Neuronal stem cell (in vitro differentiated cells): ENCODE results near the gene SLC12A9. TPM values are rescaled to one million over a fixed set of nuclear protein-coding genes. Genes with fewer than 3 reads are reported as not detected.

Source experiments
- DNase-seq: peaks from one replicate; pipeline ENCODE4 v3.0.0-alpha.2; 2013; ENCODE audit warnings: low spot score
- H2AFZ ChIP-seq: one replicate; pipeline ENCODE4 v1.6.1; 2013; ENCODE audit warnings: mild to moderate bottlenecking, low read length, inconsistent platforms
- H2AK5ac ChIP-seq: 2 replicates; pipeline ENCODE4 v1.6.1; 2013; ENCODE audit warnings: low read depth, mild to moderate bottlenecking, inconsistent platforms, low read length, moderate library complexity, mixed read lengths
- H2BK120ac ChIP-seq: 2 replicates; pipeline ENCODE4 v1.6.1; 2013; ENCODE audit warnings: low read depth, mild to moderate bottlenecking, inconsistent platforms, low read length, moderate library complexity, mixed read lengths
- H2BK12ac ChIP-seq: one replicate; pipeline ENCODE4 v1.6.1; 2013; ENCODE audit warnings: low read length, inconsistent platforms
- H2BK15ac ChIP-seq: 2 replicates; pipeline ENCODE4 v1.6.1; 2013; ENCODE audit warnings: mild to moderate bottlenecking, low read length, inconsistent platforms, mixed read lengths
- H2BK5ac ChIP-seq: one replicate; pipeline ENCODE4 v1.6.1; 2013; ENCODE audit warnings: inconsistent platforms, mild to moderate bottlenecking, low read length, moderate library complexity
- H3K14ac ChIP-seq: one replicate; pipeline ENCODE4 v1.6.1; 2013; ENCODE audit warnings: low read length, inconsistent platforms
- H3K18ac ChIP-seq: 2 replicates; pipeline ENCODE4 v1.6.1; 2013; ENCODE audit warnings: low read length, inconsistent platforms
- H3K23ac ChIP-seq: 2 replicates; pipeline ENCODE4 v1.6.1; 2013; ENCODE audit warnings: low read depth, mild to moderate bottlenecking, mixed read lengths, low read length, inconsistent platforms; ENCODE audit not compliant: poor library complexity
- H3K27ac ChIP-seq: replicated peaks from 3 replicates; pipeline ENCODE4 v1.5.1; 2013; ENCODE audit warnings: low read length, inconsistent platforms
- H3K27me3 ChIP-seq, 3 experiments: 2 replicates each; pipeline ENCODE4 v1.6.1; 2013; ENCODE audit warnings: low read length in 3 of 3, mild to moderate bottlenecking in 2 of 3, inconsistent platforms in 1 of 3, low read depth in 1 of 3, mixed read lengths in 1 of 3, moderate library complexity in 1 of 3; ENCODE audit not compliant: control insufficient read depth in 3 of 3, insufficient read depth in 3 of 3
- H3K36me3 ChIP-seq, 2 donors: replicated peaks in 1 of 2; 2 replicates each; pipeline ENCODE4 v1.6.1; 2013; ENCODE audit warnings: low read length in 2 of 2; ENCODE audit not compliant: control insufficient read depth in 2 of 2, insufficient read depth in 2 of 2
- H3K4ac ChIP-seq: 2 replicates; pipeline ENCODE4 v1.6.1; 2013; ENCODE audit warnings: inconsistent platforms, mild to moderate bottlenecking, low read length, moderate library complexity
- H3K4me1 ChIP-seq, 2 donors: 1 replicate in 1 of 2; 2 replicates in 1 of 2; pipeline ENCODE4 v1.6.1; 2013; ENCODE audit warnings: low read length in 2 of 2, low read depth in 1 of 2; ENCODE audit not compliant: control insufficient read depth in 2 of 2, insufficient read depth in 1 of 2
- H3K4me2 ChIP-seq: one replicate; pipeline ENCODE4 v1.6.1; 2013; ENCODE audit warnings: mild to moderate bottlenecking, low read length, inconsistent platforms; ENCODE audit not compliant: insufficient read depth, poor library complexity, severe bottlenecking
- H3K4me3 ChIP-seq, 2 donors: 2 replicates each; pipeline ENCODE4 v1.5.1; 2013; ENCODE audit warnings: low read length in 2 of 2, mild to moderate bottlenecking in 2 of 2, inconsistent platforms in 1 of 2, moderate library complexity in 1 of 2
- H3K79me1 ChIP-seq: one replicate; pipeline ENCODE4 v1.6.1; 2013; ENCODE audit warnings: low read depth, mild to moderate bottlenecking, inconsistent platforms, low read length, moderate library complexity
- H3K9ac ChIP-seq: one replicate; pipeline ENCODE4 v1.6.1; 2013; ENCODE audit warnings: mild to moderate bottlenecking, low read depth, low read length, inconsistent platforms; ENCODE audit not compliant: poor library complexity
- H3K9me3 ChIP-seq, 2 donors: replicated peaks in 1 of 2; 2 replicates each; pipeline versions ENCODE3 to v1.6.1; 2013; ENCODE audit warnings: low read length in 2 of 2, mild to moderate bottlenecking in 2 of 2, inconsistent platforms in 1 of 2, low read depth in 1 of 2, mixed read lengths in 1 of 2, moderate library complexity in 1 of 2; ENCODE audit not compliant: control insufficient read depth in 2 of 2, insufficient read depth in 1 of 2
- H4K8ac ChIP-seq: one replicate; pipeline ENCODE4 v1.6.1; 2013; ENCODE audit warnings: low read depth, mild to moderate bottlenecking, inconsistent platforms, low read length, moderate library complexity
- H4K91ac ChIP-seq: one replicate; pipeline ENCODE4 v1.6.1; 2013; ENCODE audit warnings: low read length, low read depth, mild to moderate bottlenecking, inconsistent platforms; ENCODE audit not compliant: poor library complexity
- WGBS, 2 donors: extraction: QIAGEN DNeasy Blood & Tissue Kit; methylation state at CpG; one replicate each; pipeline ENCODE4 v1.1.7; 2013; ENCODE audit warnings: missing lambda C conversion rate in 2 of 2, mixed read lengths in 1 of 2; ENCODE audit not compliant: insufficient read length in 2 of 2, insufficient replicate concordance in 1 of 2; ENCODE audit errors: extremely low coverage in 2 of 2; 5-methylcytosine and 5-hydroxymethylcytosine counted together
- small RNA-seq: library from polyadenylated mRNA; stranded (forward); fragments of <200 nt; extraction: miRNeasy Mini kit (QIAGEN cat#:217004); gene quantifications from one replicate; pipeline ENCODE3, GENCODE V24; 2013; ENCODE audit not compliant: insufficient read depth

Gene SLC12A9

DNA sequence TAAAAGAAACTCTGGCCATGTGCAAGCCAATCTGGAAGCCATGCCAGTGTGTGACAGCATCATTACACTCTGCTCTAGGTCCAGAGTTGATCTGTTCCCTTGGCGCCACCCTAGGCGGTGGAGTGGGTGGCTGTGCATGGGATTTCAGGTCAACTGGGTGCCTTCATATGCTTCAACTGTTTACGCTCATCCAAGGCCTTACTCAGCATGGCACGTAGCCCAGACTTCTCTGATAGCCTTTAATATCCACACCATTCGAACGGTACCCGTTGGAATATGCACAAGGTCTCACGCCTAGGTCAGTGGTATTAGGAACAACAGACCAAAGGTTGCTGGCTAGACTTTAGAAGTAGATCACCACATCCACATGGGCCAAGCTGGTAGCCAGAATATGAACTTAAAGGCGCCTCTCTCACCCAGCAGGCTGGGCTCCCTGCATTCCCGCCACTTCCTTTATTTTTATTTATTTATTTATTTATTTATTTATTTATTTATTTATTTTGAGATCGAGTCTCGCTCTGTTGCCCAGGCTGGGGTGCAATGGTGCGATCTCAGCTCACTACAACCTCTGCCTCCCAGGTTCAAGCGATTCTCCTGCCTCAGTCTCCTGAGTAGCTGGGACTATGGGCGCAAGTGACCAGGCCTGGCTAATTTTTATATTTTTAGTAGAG, 61.8 kb downstream of the SLC12A9 start:
- no peak overlapping the region for H2AFZ ChIP-seq
- no peak overlapping the region for H2BK5ac ChIP-seq
- no peak for DNase-seq
- no peak overlapping the region for H3K9ac ChIP-seq
- no peaks in the 10 kb centered on the region for H3K36me3 ChIP-seq
- no peak overlapping the region for H2BK120ac ChIP-seq
- no peak overlapping the region for H3K4me3 ChIP-seq
- H3K27ac ChIP-seq = no peak overlapping the region
- no peak overlapping the region for H3K23ac ChIP-seq
- no peak overlapping the region for H2BK12ac ChIP-seq
- H2BK15ac ChIP-seq = no peak overlapping the region
- no peak overlapping the region for H3K14ac ChIP-seq
- H3K9me3 ChIP-seq = no peaks in the 10 kb centered on the region
- H3K18ac ChIP-seq = no peak overlapping the region
- H4K8ac ChIP-seq = no peak overlapping the region
- no peak overlapping the region for H3K4ac ChIP-seq
- no peaks in the 10 kb centered on the region for H3K27me3 ChIP-seq
- no peak overlapping the region for H2AK5ac ChIP-seq
- H3K4me2 ChIP-seq = no peak overlapping the region
- WGBS, 2 donors = no CpG with 5 or more reads among the region's 15 CpGs
- H3K79me1 ChIP-seq = no peaks in the 10 kb centered on the region
- no peak overlapping the region for H4K91ac ChIP-seq
- H3K4me1 ChIP-seq = no peaks in the 10 kb centered on the region

DNA sequence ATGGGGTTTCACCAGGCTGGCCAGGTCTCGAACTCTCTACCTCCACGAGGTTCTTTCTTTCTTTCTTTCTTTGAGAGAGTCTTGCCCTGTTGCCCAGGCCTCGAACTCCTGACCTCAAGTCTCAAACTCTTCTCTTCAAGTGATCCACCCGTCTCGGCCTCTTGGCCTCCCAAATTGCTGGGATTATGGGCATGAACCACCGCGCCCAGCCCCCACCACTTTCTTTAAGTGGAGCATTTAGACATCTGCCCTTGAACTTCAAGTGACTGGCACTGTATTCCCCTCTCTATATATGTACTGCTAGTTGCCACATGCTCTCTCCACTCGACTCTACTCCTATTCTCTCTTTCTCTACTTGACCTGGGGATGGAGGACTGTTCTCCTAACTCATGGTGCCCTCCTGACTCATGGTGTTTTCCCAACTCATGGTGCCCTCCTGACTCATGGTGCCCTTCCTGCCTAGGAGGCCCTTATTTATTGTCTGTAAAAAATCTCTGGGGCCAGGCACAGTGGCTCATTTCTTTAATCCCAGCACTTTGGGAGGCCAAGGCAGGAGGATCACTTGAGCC, 62.5 kb downstream of the SLC12A9 start:
- no peak overlapping the region for H4K91ac ChIP-seq
- H3K9ac ChIP-seq = no peak overlapping the region
- no peak overlapping the region for H2BK15ac ChIP-seq
- H3K9me3 ChIP-seq = no peaks in the 10 kb centered on the region
- H2BK120ac ChIP-seq = no peak overlapping the region
- no CpG with 5 or more reads among the region's 8 CpGs for whole genome bisulfite sequencing, 2 donors
- H3K4me2 ChIP-seq = no peak overlapping the region
- H3K18ac ChIP-seq = no peak overlapping the region
- H3K27me3 ChIP-seq = no peaks in the 10 kb centered on the region
- no peak overlapping the region for H4K8ac ChIP-seq
- no peak overlapping the region for H3K14ac ChIP-seq
- H3K27ac ChIP-seq = no peak overlapping the region
- H3K23ac ChIP-seq = no peak overlapping the region
- no peak overlapping the region for H3K4ac ChIP-seq
- H2BK5ac ChIP-seq = no peak overlapping the region
- H3K79me1 ChIP-seq = no peaks in the 10 kb centered on the region
- no peak overlapping the region for H2AFZ ChIP-seq
- no peak overlapping the region for H2AK5ac ChIP-seq
- no peak overlapping the region for H2BK12ac ChIP-seq
- H3K36me3 ChIP-seq = no peaks in the 10 kb centered on the region
- H3K4me1 ChIP-seq = no peaks in the 10 kb centered on the region
- no peak overlapping the region for H3K4me3 ChIP-seq
- DNase-seq = no peak

Small RNA genes lying within 50 kb of the gene (small RNA-seq; reads per million reads assigned to genes)
- not detected for gene RN7SL549P
- not detected for gene RN7SL750P
